Left lung (tissue), 10 donors: Measurements from ENCODE around the gene BPIFA2. TPM values are rescaled to one million over a fixed set of nuclear protein-coding genes. Genes with fewer than 3 reads are reported as not detected.

Experiments
- ATAC-seq: fragments of 200-7000 bp; cut with Tn5 transposase; one replicate; pipeline ENCODE4 v1.9.1; 2020; ENCODE audit warnings: moderate library complexity
- DNase-seq, 4 donors: peaks; one replicate each; pipeline ENCODE4 v3.0.0-alpha.2; 2013 to 2020
- H3K27ac ChIP-seq, 2 donors: fragments of 200-600 bp; sonication (generic) in 1 of 2; one replicate each; pipeline versions ENCODE4 v1.5.0 to v1.8.0; 2020 to 2021
- H3K27me3 ChIP-seq, 2 donors: fragments of 200-600 bp; sonication (generic) in 1 of 2; one replicate each; pipeline versions ENCODE4 v1.5.0 to v1.8.0; 2020 to 2021
- H3K36me3 ChIP-seq, 2 donors: fragments of 200-600 bp; sonication (generic) in 1 of 2; one replicate each; pipeline versions ENCODE4 v1.5.0 to v1.8.0; 2020 to 2021
- H3K4me1 ChIP-seq, 2 donors: fragments of 200-600 bp; one replicate each; pipeline ENCODE4 v1.8.0; 2021
- H3K4me3 ChIP-seq, 2 donors: fragments of 200-600 bp; sonication (generic) in 1 of 2; one replicate each; pipeline versions ENCODE4 v1.5.0 to v1.8.0; 2020 to 2021; ENCODE audit warnings: mild to moderate bottlenecking in 1 of 2
- H3K9me3 ChIP-seq, 2 donors: fragments of 200-600 bp; sonication (generic) in 1 of 2; one replicate each; pipeline versions ENCODE4 v1.5.0 to v1.8.0; 2020 to 2021
- intact Hi-C, 2 donors: fragments of 100-400 bp; cut with DNase I; formaldehyde crosslinking; loops; one replicate each; pipeline versions ENCODE4 v1.11.2 to v1.14.2; 2022
- polyA plus RNA-seq, 6 donors: library from polyadenylated mRNA; unstranded; fragments of 120-200 nt; gene quantifications; one replicate each; pipeline ENCODE4 v1.2.1, GENCODE V29; 2013; ENCODE audit not compliant: insufficient read length in 6 of 6
- total RNA-seq, 2 donors: library from RNA; stranded (reverse); fragmentation: NEBNext Ultra II Directional; extraction: Animal tissue kit (Norgen Biotek cat#: 25700); gene quantifications; one replicate each; pipeline ENCODE4 v1.2.1, GENCODE V29; 2021
- TF ChIP-seq, protein P1 (sequence below), 2 donors: fragments of 200-600 bp; sonication (generic) in 1 of 2; IDR thresholded peaks; one replicate each; pipeline versions ENCODE4 v1.5.0 to v1.8.0; 2021; ENCODE audit warnings: antibody characterized with exemption in 2 of 2
- donor health status: DM: no; HTN: yes; CAD: no.
- donor health status: DM: no; HTN: no; CAD: no.

Gene BPIFA2
- total and polyA plus RNA-seq, 8 donors: not detected

DNA sequence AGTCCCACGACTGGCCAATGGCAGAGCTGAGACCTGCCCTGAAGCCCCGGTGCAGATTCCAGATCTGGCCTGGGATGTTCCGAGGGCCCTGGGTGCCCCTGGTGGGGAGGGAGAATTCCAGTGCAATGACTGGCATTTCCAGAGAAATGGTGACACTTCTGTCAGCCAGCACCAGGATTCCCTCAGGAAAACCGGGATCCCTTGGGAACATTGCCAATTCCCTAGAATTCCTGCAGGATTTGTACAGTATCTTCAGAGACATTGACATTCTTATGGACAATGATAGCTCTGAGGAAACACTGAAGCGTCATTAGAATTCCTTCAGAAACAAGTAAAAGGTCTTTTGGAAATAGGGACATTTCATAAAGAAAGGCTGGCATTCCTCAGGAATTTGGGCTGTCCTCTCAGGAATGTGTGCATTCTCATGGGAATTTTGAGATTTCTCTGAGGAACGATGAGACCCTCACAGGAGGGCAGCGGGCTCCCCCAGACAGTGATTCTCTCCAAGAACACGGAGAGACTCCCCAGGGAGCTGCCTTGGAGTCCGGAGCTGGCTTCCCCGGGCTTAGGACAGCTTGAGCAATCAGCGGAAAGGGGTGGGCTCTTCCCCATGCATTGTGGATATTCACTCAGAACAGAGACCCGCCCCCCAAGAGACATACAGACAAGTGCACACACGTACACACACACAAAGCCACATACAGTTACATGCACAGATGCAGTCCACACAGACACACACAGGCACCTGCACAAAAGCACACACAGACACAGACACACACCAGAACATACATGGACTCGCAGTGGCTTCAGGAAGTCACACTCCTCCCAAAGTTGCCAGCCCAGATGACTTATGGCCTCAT, 35.2 kb upstream of the BPIFA2 start:
- Histone ChIP-seq H3K27ac (no peak overlapping the region), H3K9me3 (no peaks in the 10 kb centered on the region), H3K36me3 (no peaks in the 10 kb centered on the region), H3K4me3 (no peak overlapping the region), H3K27me3 (peaks cover 0 to 16% of the 10 kb centered on the region in 2 donors), H3K4me1 (no peaks in the 10 kb centered on the region)
- intact Hi-C loops: no loop called here
- DNase-seq (no peak), ATAC-seq (no peak)
- TF ChIP-seq, protein P1, sequence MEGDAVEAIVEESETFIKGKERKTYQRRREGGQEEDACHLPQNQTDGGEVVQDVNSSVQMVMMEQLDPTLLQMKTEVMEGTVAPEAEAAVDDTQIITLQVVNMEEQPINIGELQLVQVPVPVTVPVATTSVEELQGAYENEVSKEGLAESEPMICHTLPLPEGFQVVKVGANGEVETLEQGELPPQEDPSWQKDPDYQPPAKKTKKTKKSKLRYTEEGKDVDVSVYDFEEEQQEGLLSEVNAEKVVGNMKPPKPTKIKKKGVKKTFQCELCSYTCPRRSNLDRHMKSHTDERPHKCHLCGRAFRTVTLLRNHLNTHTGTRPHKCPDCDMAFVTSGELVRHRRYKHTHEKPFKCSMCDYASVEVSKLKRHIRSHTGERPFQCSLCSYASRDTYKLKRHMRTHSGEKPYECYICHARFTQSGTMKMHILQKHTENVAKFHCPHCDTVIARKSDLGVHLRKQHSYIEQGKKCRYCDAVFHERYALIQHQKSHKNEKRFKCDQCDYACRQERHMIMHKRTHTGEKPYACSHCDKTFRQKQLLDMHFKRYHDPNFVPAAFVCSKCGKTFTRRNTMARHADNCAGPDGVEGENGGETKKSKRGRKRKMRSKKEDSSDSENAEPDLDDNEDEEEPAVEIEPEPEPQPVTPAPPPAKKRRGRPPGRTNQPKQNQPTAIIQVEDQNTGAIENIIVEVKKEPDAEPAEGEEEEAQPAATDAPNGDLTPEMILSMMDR (IDR thresholded peaks at IDR 0.05): no peak

DNA sequence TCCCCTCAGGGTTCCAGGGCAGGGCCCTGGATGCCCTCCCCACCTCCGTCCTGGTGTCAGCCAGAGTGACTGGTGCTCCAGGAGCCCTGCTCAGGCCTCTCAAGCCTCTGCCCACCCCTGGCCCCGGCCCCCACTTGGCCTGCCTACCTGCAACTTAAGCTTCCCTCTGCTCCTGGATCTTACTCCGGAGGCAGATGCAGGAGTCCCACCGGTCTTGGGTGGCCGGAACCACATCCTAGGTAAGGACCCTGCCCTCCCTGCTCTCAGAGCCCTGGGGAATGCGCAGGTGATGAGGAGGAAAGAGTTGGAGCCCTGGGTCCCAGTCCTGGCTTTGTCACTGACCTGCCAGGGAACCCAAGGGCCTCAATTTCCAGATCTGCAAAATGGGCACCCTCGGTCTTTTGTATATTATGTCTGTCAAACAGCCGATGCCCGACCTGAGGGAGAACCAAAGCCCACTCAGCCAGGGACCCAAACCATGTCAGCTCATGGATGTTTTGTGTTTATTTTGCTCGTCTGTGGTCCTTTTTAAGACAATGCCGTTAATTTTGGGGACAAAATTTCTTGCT, 34.5 kb upstream of the BPIFA2 start:
- Histone ChIP-seq H3K27ac (no peak overlapping the region), H3K4me3 (no peak overlapping the region), H3K27me3 (peaks cover 0 to 16% of the 10 kb centered on the region in 2 donors), H3K4me1 (no peaks in the 10 kb centered on the region), H3K9me3 (no peaks in the 10 kb centered on the region), H3K36me3 (no peaks in the 10 kb centered on the region)
- intact Hi-C loops: no loop called here
- ATAC-seq (no peak), DNase-seq (no peak)
- TF ChIP-seq, protein P1 (IDR thresholded peaks at IDR 0.05): no peak

DNA sequence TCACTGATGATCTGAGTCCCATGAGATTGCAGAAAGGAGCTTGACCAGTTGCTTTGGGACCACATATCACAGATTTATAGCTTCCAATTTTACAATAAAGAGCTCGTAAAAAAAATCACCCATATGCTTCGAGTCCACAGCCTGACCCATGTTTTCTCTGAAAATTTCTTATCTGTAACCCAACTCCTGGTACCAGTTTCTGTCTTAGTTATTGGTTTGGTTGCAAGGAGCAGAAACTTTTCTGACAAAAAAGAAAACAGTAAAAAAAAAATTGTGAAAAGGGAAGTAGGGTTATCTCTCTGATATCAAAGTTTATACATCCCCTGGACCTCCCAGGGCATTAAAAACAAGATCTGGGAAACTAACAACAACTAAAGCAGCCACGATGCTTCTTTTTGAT, 30.8 kb upstream of the BPIFA2 start:
- TF ChIP-seq, protein P1 (IDR thresholded peaks at IDR 0.05): no peak
- H3K9me3 ChIP-seq: no peaks in the 10 kb centered on the region
- H3K4me3 ChIP-seq: no peak overlapping the region
- ATAC-seq (no peak), DNase-seq (no peak)
- H3K4me1 ChIP-seq: no peaks in the 10 kb centered on the region
- H3K36me3 ChIP-seq: no peaks in the 10 kb centered on the region
- intact Hi-C loops: no loop called here
- H3K27me3 ChIP-seq: peaks cover 0 to 4% of the 10 kb centered on the region in 2 donors
- no peak overlapping the region for H3K27ac ChIP-seq

DNA sequence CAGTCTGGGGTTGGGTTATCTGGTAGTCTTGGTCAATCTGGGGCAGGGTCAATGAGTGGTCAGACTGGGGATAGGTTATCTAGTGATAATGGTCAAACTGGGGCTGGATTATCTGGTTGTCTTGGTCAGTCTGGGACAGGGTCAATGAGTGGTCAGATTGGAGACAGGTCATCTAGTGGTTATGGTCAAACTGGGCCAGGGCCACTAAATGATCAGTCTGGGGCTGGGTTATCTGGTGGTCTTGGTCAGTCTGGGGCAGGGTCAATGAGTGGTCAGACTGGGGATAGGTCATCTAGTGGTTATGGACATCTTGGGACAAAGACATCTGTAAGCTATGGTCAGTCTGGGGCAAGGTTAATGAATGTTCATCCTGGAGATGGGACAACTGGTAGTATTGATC, 28.5 kb upstream of the BPIFA2 start:
- TF ChIP-seq, protein P1 (IDR thresholded peaks at IDR 0.05): no peak
- no peak for ATAC-seq

DNA sequence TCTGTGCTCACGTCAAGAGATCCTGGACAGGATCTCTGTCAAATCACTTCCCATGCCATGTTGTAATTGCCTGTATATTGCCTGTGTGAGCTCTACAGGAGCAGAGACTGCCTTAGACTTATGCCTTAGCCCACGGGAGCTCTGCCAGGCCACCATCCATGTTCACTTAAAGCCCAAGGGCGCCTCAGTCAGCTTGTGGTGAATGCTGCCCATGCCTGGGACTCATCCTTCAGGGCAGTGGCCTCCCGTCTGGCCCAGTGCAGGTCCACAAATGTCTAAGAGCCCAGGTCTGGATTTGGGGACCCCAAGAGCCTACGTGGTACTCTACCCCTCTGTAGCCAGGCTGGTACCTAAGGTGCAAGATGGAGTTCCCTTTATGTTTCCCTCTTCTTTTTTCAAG, 22.4 kb upstream of the BPIFA2 start:
- no peaks in the 10 kb centered on the region for H3K4me1 ChIP-seq
- no peak for ATAC-seq
- H3K4me3 ChIP-seq: no peak overlapping the region
- DNase-seq: no peak
- TF ChIP-seq, protein P1 (IDR thresholded peaks at IDR 0.05): no peak
- intact Hi-C loops: no loop called here
- no peak overlapping the region for H3K27ac ChIP-seq
- H3K36me3 ChIP-seq: no peaks in the 10 kb centered on the region
- peaks cover 0 to 4% of the 10 kb centered on the region in 2 donors for H3K9me3 ChIP-seq
- peaks cover 0 to 13% of the 10 kb centered on the region in 2 donors for H3K27me3 ChIP-seq

More for the DNA sequence above, 28.5 kb upstream of the BPIFA2 start:
- intact Hi-C loops: no loop called here
- Histone ChIP-seq H3K27ac (no peak overlapping the region), H3K27me3 (no peaks in the 10 kb centered on the region), H3K4me1 (no peaks in the 10 kb centered on the region), H3K9me3 (peaks cover 0 to 4% of the 10 kb centered on the region in 2 donors), H3K4me3 (no peak overlapping the region), H3K36me3 (no peaks in the 10 kb centered on the region)
- no peak for DNase-seq
